ENCODE data around the gene ARHGAP10.

DNA sequence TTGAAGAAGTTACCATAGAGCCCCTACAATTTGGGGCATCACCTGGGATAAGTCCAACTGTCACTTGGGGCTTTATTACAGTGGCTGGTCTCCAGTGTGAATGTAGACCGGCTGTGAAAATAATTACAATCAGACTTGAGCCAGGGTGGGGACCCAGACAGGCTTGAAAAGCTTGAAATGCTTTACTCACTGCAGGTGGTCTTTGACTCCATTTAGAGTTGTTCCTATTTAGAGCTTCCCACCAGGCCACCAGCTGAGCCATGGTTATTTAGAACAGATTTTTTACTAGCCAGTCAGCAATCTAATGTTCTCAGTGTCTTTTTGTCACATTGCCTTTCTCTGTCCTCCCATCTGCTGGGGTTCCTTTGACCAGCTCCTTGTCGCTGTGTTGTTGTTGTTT is 5.7 kb downstream of the ARHGAP10 start:
- TF ChIP-seq, protein P1, sequence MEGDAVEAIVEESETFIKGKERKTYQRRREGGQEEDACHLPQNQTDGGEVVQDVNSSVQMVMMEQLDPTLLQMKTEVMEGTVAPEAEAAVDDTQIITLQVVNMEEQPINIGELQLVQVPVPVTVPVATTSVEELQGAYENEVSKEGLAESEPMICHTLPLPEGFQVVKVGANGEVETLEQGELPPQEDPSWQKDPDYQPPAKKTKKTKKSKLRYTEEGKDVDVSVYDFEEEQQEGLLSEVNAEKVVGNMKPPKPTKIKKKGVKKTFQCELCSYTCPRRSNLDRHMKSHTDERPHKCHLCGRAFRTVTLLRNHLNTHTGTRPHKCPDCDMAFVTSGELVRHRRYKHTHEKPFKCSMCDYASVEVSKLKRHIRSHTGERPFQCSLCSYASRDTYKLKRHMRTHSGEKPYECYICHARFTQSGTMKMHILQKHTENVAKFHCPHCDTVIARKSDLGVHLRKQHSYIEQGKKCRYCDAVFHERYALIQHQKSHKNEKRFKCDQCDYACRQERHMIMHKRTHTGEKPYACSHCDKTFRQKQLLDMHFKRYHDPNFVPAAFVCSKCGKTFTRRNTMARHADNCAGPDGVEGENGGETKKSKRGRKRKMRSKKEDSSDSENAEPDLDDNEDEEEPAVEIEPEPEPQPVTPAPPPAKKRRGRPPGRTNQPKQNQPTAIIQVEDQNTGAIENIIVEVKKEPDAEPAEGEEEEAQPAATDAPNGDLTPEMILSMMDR (IDR thresholded peaks at IDR 0.05) = no peak
- TF ChIP-seq POLR2A (IDR thresholded peaks at IDR 0.05) = no peak

All from testis (tissue), 2 donors.